ENCODE measurements around the gene BTG4. TPM values are rescaled to one million over a fixed set of nuclear protein-coding genes. Genes with fewer than 3 reads are reported as not detected.

The BTG4 gene
- total and polyA plus RNA-seq, 2 of the 8 experiments (the other 6 are each of a cell fraction or from before 2014, with no cell fraction given), result 0.06 TPM; not detected in 1

GRCh38 chr11:111456859-111457730 is 55.1 kb downstream of the BTG4 start:
- H3K36me3 ChIP-seq (ENCODE audit: control insufficient read depth in 2 of 4, insufficient read depth in 4 of 4, low read length in 3 of 4), result no peaks in the 10 kb centered on the region
- H3K4ac ChIP-seq (replicated peaks; ENCODE audit: insufficient read length, low read depth, low read length), result no peak overlapping the region
- H3K14ac ChIP-seq (ENCODE audit: insufficient read length), result no peak overlapping the region
- ChIA-PET POLR2A (ENCODE audit: partially characterized antibody) (no interaction called here), CTCF (ENCODE audit: partially characterized antibody) (interaction anchor here (1.2 to 4.5 kb wide), 8 partner anchors 7 to 109 kb away, joined by 3 to 28 read pairs (median 6); partner anchors contain the start of gene BTG4)
- H2BK120ac ChIP-seq (replicated peaks; ENCODE audit: low read depth, low read length), result no peak overlapping the region
- no peak overlapping the region for H2AFZ ChIP-seq (ENCODE audit: low read length)
- no peak overlapping the region for H3K27ac ChIP-seq (ENCODE audit: low read depth, low read length)
- 88 to 100% methylated on average over 1 to 10 of the region's 11 CpGs for WGBS, 2 experiments (ENCODE audit: extremely low coverage in 1 of 2, insufficient coverage in 1 of 2, insufficient read length in 1 of 2, insufficient replicate concordance in 2 of 2, low coverage in 1 of 2, low lambda C conversion rate in 2 of 2, missing lambda C conversion rate in 1 of 2)
- no peak overlapping the region for H3K9ac ChIP-seq (replicated peaks in 1 of 4; ENCODE audit: extremely low read depth in 1 of 4, low read depth in 3 of 4, low read length in 3 of 4)
- no peak overlapping the region for H2BK20ac ChIP-seq (ENCODE audit: low read length)
- no peak overlapping the region for H4K5ac ChIP-seq (ENCODE audit: insufficient read length, low read depth, low read length)
- peaks cover 0 to 7% (median 4%) of the 10 kb centered on the region in 4 experiments; a peak in 3 of 7 replicates for H3K4me1 ChIP-seq (replicated peaks in 1 of 4; ENCODE audit: control insufficient read depth in 3 of 4, insufficient read depth in 4 of 4, low read length in 3 of 4)
- TF ChIP-seq BRCA1 (IDR thresholded peaks at IDR 0.05; ENCODE audit: low read depth, low read length), result no peak
- no peak overlapping the region for H3K18ac ChIP-seq (ENCODE audit: extremely low read depth, low read length)
- H3K4me3 ChIP-seq (ENCODE audit: extremely low read depth in 1 of 4, insufficient read depth in 2 of 4, low read depth in 3 of 4, low read length in 4 of 4), result no peak overlapping the region
- FAIRE-seq, result no peak
- peaks cover 3% of the 10 kb centered on the region; the same call in 1 of the 2 replicates for H3K23me2 ChIP-seq (ENCODE audit: low read depth, low read length)
- no peak overlapping the region for H2BK15ac ChIP-seq (ENCODE audit: low read length)
- H2AK5ac ChIP-seq (ENCODE audit: low read depth, low read length), result no peak overlapping the region
- H4K8ac ChIP-seq (ENCODE audit: extremely low read depth, insufficient read depth, low read length), result no peak overlapping the region
- H3K79me2 ChIP-seq (ENCODE audit: control insufficient read depth in 1 of 2, insufficient read depth in 2 of 2, low read length in 2 of 2), result no peaks in the 10 kb centered on the region
- no peak overlapping the region for H2BK5ac ChIP-seq (ENCODE audit: low read depth, low read length)
- H2BK12ac ChIP-seq (ENCODE audit: low read depth, low read length), result no peak overlapping the region
- no peak overlapping the region for H3K56ac ChIP-seq (replicated peaks; ENCODE audit: insufficient read length, low read depth, low read length)
- H3K23ac ChIP-seq (ENCODE audit: insufficient read length), result no peak overlapping the region
- no peaks in the 10 kb centered on the region for H4K20me1 ChIP-seq (replicated peaks in 1 of 2; ENCODE audit: control insufficient read depth in 1 of 2, insufficient read depth in 2 of 2, low read length in 2 of 2)
- H3K9me3 ChIP-seq (ENCODE audit: insufficient read depth in 2 of 2, low read depth in 1 of 2, low read length in 1 of 2), result no peaks in the 10 kb centered on the region
- H3K27me3 ChIP-seq (replicated peaks in 1 of 4; ENCODE audit: control insufficient read depth in 3 of 4, extremely low read depth in 1 of 4, insufficient read depth in 3 of 4, low read length in 3 of 4), result no peaks in the 10 kb centered on the region
- H3K79me1 ChIP-seq (ENCODE audit: low read depth, low read length), result no peaks in the 10 kb centered on the region
- H3K4me2 ChIP-seq (ENCODE audit: insufficient read depth in 1 of 2, low read depth in 2 of 2, low read length in 2 of 2), result no peak overlapping the region
- no peak overlapping the region for H4K91ac ChIP-seq (replicated peaks; ENCODE audit: insufficient read length, low read length)
- DNase-seq (ENCODE audit: low read depth in 1 of 2, low spot score in 2 of 2), result no peak

Data from H1 (cell line).